Measurements from ENCODE around the gene UST.
"Not testable (repeated sequence)": the region's sequence is repeated elsewhere in the genome, so short reads cannot be mapped to it uniquely, and the experiment has no call there.

The UST gene

DNA sequence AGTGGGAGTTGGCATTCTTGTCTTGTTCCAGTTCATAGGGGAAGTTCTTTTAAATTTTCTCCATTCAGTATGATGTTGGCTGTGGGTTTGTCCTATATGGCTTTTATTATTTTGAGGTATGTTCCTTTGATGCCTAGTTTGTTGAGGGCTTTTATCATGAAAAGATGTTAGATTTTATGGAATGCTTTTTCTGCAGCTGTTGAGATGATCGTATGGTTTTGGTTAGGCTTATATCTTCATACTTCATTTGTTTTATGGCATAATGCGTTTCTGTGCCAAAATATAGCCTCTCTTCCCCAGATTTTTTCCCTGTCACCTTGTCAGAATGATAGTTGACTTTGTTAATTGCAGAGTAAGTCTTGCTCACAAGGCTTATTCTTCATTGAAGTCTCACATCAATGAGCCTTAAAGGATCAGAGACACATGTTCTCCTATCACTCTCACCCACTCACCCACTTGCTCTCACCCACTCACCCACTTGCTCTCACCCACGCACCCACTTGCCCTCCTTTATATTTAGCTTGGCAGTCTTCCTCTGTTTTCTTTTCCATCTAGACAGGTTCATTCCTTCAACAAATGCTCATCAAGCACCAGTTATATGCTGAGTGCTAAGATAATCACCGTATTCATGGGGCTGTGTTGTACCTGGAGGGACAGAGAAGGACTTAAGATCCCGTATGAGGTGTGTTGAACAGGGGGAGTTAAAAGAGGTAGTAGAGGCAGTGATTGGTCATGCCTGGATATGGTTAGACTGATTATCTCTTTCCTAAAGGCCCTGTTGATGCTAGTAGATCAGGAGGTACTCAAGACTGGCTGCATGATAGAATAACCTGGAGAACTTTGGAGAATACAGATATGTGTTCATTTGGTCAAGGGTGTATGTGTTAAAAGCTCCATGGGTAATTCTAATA lies 19.3 kb downstream of the UST start:
- Mint-ChIP-seq H3K4me1 (ENCODE audit: low read depth) (peaks cover 17% of the 10 kb centered on the region), H3K9me3 (no peaks in the 10 kb centered on the region), H3K27ac (no peak overlapping the region), H3K27me3 (ENCODE audit: low read depth) (peaks cover 72% of the 10 kb centered on the region), H3K4me3 (no peak overlapping the region), H3K36me3 (ENCODE audit: low read depth) (no peaks in the 10 kb centered on the region)
- no peak for DNase-seq (ENCODE audit: low spot score)

GRCh38 chr6:148768646-148769270 lies 21.9 kb downstream of the UST start:
- Mint-ChIP-seq H3K27ac (no peak overlapping the region), H3K9me3 (no peaks in the 10 kb centered on the region), H3K36me3 (ENCODE audit: low read depth) (no peaks in the 10 kb centered on the region), H3K27me3 (ENCODE audit: low read depth) (peaks cover 62% of the 10 kb centered on the region), H3K4me1 (ENCODE audit: low read depth) (peaks cover 6% of the 10 kb centered on the region), H3K4me3 (no peak overlapping the region)
- no peak for DNase-seq (ENCODE audit: low spot score)

DNA sequence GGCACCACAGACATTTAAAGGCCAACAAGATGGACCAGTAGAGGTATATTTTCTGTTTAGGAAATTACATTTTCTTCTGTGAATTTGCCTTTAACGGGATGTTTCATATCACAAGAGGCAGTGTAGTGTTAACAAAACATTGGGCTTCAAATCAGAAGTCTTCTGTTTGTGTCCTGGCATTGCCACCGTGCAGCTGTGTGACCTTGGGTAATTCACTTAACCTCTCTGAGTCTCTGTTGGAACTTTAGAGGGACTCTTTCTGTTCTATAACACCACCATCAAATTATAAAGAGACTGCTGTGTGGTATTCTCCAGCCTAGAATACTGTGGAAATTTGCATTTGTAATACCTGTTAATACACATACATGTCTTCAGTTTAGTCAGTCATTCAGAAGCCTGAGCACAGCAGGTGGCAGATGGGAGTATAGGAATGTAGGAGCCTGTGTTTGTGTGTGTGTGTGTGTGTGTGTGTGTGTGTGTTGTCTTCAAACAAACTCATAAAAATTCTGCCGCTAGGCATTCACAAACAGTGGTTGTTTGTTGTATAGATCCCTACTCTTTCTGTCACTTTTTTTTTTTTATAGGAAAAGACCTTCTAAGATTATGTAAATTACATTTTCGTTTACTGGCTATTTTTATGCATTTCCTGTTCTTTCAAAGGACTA lies 22.6 kb downstream of the UST start:
- Mint-ChIP-seq H3K9me3 (no peaks in the 10 kb centered on the region), H3K27ac (no peak overlapping the region), H3K4me1 (ENCODE audit: low read depth) (peaks cover 6% of the 10 kb centered on the region), H3K4me3 (no peak overlapping the region), H3K27me3 (ENCODE audit: low read depth) (peaks cover 58% of the 10 kb centered on the region), H3K36me3 (ENCODE audit: low read depth) (no peaks in the 10 kb centered on the region)
- DNase-seq (ENCODE audit: low spot score) = no peak

DNA sequence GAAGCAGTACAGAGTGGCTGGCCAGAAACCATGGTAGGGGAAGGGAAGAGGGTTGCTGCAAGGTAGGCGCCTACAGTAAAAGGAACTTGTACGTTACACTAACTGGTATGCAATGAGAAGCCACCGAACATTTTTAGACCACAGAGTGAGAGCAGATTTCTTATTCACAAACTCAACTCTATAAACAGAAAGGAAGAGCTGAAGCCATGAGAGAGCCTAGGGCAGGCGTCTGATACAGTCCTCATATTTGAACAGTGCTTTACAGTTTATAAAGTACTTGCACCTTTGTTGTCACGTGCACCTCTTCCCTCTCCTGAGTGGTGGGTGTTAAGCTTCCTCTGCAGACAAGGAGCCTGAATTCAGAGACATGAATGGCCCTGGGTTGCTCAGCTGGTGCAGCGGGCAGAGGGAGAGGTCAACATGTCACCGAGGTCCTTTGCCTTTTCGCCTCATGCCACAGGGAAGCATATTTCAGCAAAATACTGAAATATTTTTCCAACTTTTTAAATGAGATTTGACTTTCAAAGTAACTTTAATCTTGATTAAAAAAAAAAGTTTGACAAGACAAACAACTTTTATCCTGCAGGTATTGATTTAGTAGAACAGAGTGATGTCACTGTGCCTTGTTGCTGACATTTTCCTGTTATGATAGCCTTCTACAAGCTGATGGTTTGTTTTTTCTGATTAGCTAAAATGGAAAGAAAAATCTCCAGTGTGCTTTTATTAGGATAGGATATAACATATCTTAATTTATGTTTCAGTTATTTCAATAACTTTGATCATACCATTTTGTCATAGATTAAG lies 23.8 kb downstream of the UST start:
- Mint-ChIP-seq H3K9me3 (no peaks in the 10 kb centered on the region), H3K27ac (no peak overlapping the region), H3K4me3 (no peak overlapping the region), H3K4me1 (ENCODE audit: low read depth) (peaks cover 6% of the 10 kb centered on the region), H3K27me3 (ENCODE audit: low read depth) (peaks cover 55% of the 10 kb centered on the region), H3K36me3 (ENCODE audit: low read depth) (no peaks in the 10 kb centered on the region)
- DNase-seq (ENCODE audit: low spot score) = no peak

- Mint-ChIP-seq H3K9me3 (no peaks in the 10 kb centered on the region), H3K27me3 (ENCODE audit: low read depth) (peaks cover 49% of the 10 kb centered on the region), H3K27ac (no peak overlapping the region), H3K36me3 (ENCODE audit: low read depth) (no peaks in the 10 kb centered on the region), H3K4me3 (no peak overlapping the region), H3K4me1 (ENCODE audit: low read depth) (peaks cover 6% of the 10 kb centered on the region)
- DNase-seq (ENCODE audit: low spot score) = no peak
Observed at GRCh38 chr6:148771212-148771601, 24.4 kb downstream of the UST start.

- Mint-ChIP-seq H3K27ac (no peak overlapping the region), H3K9me3 (no peaks in the 10 kb centered on the region), H3K4me3 (no peak overlapping the region), H3K4me1 (ENCODE audit: low read depth) (peaks cover 6% of the 10 kb centered on the region), H3K27me3 (ENCODE audit: low read depth) (peaks cover 47% of the 10 kb centered on the region), H3K36me3 (ENCODE audit: low read depth) (no peaks in the 10 kb centered on the region)
- no peak for DNase-seq (ENCODE audit: low spot score)
Observed at GRCh38 chr6:148771896-148772554, 25.2 kb downstream of the UST start.

DNA sequence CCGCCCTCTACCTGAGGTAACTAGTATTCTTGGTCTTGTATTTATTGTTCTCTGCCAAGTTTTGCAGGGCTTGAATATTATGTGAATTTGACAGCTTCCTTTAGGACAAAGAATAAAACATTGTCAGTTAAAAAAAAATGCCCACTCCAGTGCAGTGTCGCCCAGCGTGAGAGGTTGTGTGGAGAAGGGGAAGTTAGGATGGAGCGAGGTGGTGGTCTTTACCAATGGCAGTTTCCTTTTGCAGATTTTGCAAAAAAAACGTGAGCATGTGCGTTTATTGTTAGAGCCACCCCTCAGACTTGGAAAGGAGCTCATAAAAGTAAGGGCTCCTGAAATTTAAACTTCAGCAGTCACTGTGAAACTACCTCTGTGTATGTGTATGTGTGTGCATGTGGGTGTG lies 28.3 kb downstream of the UST start:
- DNase-seq (ENCODE audit: low spot score) = no peak
- H3K4me3 Mint-ChIP-seq = no peak overlapping the region
- no peak overlapping the region for H3K27ac Mint-ChIP-seq
- peaks cover 31% of the 10 kb centered on the region for H3K27me3 Mint-ChIP-seq (ENCODE audit: low read depth)
- no peaks in the 10 kb centered on the region for H3K36me3 Mint-ChIP-seq (ENCODE audit: low read depth)
- no peaks in the 10 kb centered on the region for H3K9me3 Mint-ChIP-seq
- peaks cover 4% of the 10 kb centered on the region for H3K4me1 Mint-ChIP-seq (ENCODE audit: low read depth)

DNA sequence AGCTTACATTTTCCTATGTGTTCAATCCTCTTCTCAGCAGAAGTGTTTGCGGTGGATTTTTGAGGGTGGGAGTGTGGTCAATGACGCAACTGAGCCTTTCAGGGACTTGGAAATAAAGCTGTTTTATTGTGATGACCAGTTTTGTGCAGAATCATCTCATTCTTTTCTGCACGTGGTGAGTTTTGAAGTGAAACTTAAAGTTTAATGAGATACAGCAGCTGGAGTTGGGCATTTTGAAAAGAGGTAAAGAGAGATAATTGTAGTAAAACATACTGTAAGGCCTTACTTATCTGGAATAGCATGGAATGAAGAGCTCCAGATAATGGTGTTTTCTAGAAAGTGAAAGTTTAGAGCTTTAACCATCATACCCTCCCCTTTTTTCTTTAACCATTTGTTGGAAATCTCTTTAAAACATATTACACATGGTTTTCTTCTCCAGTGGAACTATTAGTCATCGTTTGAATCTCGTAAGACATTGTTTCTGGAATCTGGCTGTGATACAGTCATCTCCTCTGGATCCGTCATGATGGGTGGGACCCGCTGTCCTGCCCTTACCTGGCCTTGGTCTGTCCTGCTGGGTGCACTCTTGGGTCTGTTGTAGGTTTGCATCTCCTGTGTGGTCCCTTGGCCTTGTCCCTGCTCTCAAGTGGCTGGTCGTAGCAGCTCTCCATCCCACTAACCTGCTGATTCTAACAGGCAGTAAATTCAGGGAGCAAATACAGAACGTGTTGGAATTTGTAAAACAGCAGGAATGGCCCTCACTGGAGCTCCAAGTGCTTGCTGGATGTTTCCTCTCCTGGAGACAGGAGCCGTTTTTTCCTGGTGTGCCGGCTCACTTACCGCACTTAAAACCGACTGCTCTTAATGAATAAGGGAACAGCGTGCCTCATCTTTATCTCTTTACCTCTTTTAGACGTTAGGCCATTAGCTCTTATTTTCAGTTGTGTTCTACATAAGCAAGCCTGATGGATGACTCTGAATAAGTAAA lies 29.8 kb downstream of the UST start:
- Mint-ChIP-seq H3K4me3 (no peak overlapping the region), H3K9me3 (no peaks in the 10 kb centered on the region), H3K27me3 (ENCODE audit: low read depth) (peaks cover 21% of the 10 kb centered on the region), H3K27ac (no peak overlapping the region), H3K36me3 (ENCODE audit: low read depth) (no peaks in the 10 kb centered on the region), H3K4me1 (ENCODE audit: low read depth) (peaks cover 9% of the 10 kb centered on the region)
- no peak for DNase-seq (ENCODE audit: low spot score)

DNA sequence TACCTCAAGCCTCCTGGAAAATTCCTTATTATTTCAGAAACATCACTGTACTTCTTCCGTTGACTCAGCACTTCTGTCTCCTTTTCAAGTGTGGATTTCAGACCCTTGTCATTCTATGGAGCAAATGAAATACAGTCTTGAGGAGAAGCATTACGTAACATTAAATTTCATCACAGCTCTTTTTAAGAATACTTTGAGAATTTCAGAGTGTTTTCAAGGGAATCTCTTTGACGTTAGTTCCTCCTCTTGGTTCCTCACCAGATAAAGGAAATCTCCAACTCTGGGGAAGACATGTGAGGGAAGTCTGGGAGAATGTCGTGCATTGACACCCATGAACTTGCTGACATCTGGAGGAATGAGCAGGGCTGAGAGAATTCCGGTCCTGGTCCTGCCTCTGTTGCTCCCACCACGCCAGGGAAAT lies 32.3 kb downstream of the UST start:
- no peak overlapping the region for H3K27ac Mint-ChIP-seq
- H3K4me3 Mint-ChIP-seq = no peak overlapping the region

DNA sequence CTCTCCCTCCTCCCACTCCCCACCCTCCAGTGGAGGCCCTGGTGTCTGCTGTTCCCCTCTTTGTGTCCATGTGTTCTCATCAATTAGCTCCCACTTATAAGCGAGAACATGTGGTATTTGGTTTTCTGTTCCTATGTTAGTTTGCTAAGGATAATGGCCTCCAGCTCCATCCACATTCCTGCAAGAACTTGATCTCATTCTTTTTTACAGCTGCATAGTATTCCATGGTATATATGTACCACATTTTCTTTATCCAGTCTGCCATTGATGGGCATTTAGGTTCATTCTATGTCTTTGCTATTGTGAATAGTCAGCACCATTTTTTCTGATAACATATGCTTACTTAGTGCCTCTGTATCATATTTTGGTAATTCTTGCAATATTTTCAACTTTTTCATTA lies 33.6 kb downstream of the UST start:
- not testable (repeated sequence) for H3K4me3 Mint-ChIP-seq; H3K27ac Mint-ChIP-seq; H3K9me3 Mint-ChIP-seq; H3K4me1 Mint-ChIP-seq (ENCODE audit: low read depth); DNase-seq (ENCODE audit: low spot score); H3K36me3 Mint-ChIP-seq (ENCODE audit: low read depth)
- H3K27me3 Mint-ChIP-seq (ENCODE audit: low read depth) = peaks cover 13% of the 10 kb centered on the region

More for the DNA sequence above, 32.3 kb downstream of the UST start:
- no peaks in the 10 kb centered on the region for H3K36me3 Mint-ChIP-seq (ENCODE audit: low read depth)
- no peaks in the 10 kb centered on the region for H3K9me3 Mint-ChIP-seq
- peaks cover 10% of the 10 kb centered on the region for H3K4me1 Mint-ChIP-seq (ENCODE audit: low read depth)
- H3K27me3 Mint-ChIP-seq (ENCODE audit: low read depth) = peaks cover 13% of the 10 kb centered on the region
- no peak for DNase-seq (ENCODE audit: low spot score)

GRCh38 chr6:148780918-148781436 lies 34.1 kb downstream of the UST start:
- Mint-ChIP-seq H3K4me1 (ENCODE audit: low read depth) (peaks cover 10% of the 10 kb centered on the region), H3K4me3 (peak overlapping the region; percentile 14), H3K27me3 (ENCODE audit: low read depth) (peaks cover 13% of the 10 kb centered on the region), H3K27ac (peak overlapping the region; percentile 28), H3K9me3 (no peaks in the 10 kb centered on the region), H3K36me3 (ENCODE audit: low read depth) (no peaks in the 10 kb centered on the region)
- DNase-seq (ENCODE audit: low spot score) = no peak

GRCh38 chr6:148789948-148790347 lies 43.1 kb downstream of the UST start:
- Mint-ChIP-seq H3K4me3 (no peak overlapping the region), H3K4me1 (ENCODE audit: low read depth) (no peaks in the 10 kb centered on the region), H3K36me3 (ENCODE audit: low read depth) (no peaks in the 10 kb centered on the region), H3K27me3 (ENCODE audit: low read depth) (peaks cover 22% of the 10 kb centered on the region), H3K27ac (no peak overlapping the region), H3K9me3 (no peaks in the 10 kb centered on the region)
- no peak for DNase-seq (ENCODE audit: low spot score)

Data from T-helper 2 cell treated with Interferon-gamma antibody and Interleukin-4, amounts not matched to agents 5 μg/mL and 100 μg/mL, for 36 hours (primary cell).